DMS153 treated with DMSO at 0.1 percent for 48 hours (cell line): ENCODE measurements around the gene DMAP1.
"Not testable (repeated sequence)": the region's sequence is repeated elsewhere in the genome, so short reads cannot be mapped to it uniquely, and the experiment has no call there.

Experiments used
- DNase-seq: peaks from one replicate; lab custom pipeline; 2025; ENCODE audit not compliant: unreplicated experiment; lab: John Stamatoyannopoulos, UW

DMAP1 gene, protein sequence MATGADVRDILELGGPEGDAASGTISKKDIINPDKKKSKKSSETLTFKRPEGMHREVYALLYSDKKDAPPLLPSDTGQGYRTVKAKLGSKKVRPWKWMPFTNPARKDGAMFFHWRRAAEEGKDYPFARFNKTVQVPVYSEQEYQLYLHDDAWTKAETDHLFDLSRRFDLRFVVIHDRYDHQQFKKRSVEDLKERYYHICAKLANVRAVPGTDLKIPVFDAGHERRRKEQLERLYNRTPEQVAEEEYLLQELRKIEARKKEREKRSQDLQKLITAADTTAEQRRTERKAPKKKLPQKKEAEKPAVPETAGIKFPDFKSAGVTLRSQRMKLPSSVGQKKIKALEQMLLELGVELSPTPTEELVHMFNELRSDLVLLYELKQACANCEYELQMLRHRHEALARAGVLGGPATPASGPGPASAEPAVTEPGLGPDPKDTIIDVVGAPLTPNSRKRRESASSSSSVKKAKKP

GRCh38 chr1:44213222-44214112 is at the start of gene DMAP1:
Gene DMAP1, plus strand, starts transcription at chr1:44213471. Its CDS starts 283 bp downstream, at chr1:44213754.
- DNase-seq: peak; percentile 89

DNA sequence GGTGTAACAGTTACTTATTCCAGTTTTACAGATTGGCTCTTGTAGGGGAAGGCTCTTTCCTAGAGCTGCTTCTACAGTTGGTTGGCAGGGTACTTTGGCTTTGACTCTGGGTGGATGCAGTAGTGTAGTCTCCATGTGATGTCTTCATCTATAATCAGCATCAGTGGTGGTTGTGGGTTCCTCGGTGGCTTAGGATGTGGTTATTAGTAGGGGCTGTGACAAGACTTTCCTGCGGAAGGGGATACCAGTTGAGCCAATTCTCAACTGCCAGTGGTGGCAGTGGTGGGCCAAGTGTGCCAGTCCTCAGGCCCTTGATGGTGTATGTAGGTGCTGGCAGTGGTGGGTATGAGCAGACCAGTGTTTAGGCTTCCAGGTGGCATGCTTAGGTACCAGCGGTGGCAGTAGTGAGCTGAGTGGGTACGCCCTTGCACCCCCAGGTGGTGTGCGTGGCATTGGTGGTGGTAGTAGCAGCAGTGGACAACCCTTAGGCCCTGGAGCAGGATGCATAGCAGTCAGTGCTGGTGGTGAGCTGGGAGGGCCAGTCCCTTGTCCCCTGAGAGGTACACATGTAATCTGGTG is 44.7 kb upstream of the DMAP1 start:
- DNase-seq: no peak

GRCh38 chr1:44170281-44170823 is 42.9 kb upstream of the DMAP1 start:
- DNase-seq: no peak

- DNase-seq: no peak
These were observed 38.6 kb upstream of the DMAP1 start for GRCh38 chr1:44174630-44175029.

GRCh38 chr1:44200336-44200735 is 12.9 kb upstream of the DMAP1 start:
- no peak for DNase-seq

DNA sequence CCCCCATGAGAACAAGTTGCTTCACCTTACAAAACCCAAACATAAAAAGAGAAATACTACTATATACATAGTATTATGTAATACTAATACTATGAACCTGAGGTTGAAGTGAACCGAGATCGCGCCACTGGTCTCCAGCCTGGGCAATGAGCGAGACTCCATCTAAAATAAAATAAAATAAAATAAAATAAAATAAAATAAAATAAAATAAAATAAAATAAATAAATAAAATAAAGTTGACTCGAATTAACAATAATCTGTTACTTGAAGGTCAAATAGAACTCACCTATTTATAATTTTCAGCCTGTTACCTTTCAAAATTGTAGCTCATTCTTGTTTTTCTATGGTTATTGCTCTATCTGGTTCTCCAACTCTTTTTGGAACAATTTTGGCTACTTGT is 6.7 kb upstream of the DMAP1 start:
- not testable (repeated sequence) for DNase-seq

GRCh38 chr1:44208226-44208625 is 5.0 kb upstream of the DMAP1 start:
- no peak for DNase-seq

DNA sequence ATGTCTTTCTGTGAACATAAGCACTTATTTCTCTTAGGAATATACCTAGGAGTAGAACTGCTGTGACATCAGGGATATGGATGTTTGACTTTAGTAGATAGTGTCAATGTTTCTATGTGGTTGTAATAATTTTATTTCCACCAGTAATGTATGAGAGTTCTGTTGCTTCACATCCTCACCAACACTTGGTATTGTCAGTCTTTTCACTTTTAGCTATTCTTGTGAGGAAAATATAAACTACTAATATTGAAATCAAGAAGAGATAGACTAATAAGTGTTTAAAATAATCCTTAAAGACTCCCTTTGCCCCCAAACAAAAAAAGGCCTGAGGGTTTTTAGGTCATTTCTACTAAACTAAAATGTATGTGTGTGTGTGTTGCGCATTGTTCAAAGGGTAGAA is 2.7 kb upstream of the DMAP1 start:
- no peak for DNase-seq

DNA sequence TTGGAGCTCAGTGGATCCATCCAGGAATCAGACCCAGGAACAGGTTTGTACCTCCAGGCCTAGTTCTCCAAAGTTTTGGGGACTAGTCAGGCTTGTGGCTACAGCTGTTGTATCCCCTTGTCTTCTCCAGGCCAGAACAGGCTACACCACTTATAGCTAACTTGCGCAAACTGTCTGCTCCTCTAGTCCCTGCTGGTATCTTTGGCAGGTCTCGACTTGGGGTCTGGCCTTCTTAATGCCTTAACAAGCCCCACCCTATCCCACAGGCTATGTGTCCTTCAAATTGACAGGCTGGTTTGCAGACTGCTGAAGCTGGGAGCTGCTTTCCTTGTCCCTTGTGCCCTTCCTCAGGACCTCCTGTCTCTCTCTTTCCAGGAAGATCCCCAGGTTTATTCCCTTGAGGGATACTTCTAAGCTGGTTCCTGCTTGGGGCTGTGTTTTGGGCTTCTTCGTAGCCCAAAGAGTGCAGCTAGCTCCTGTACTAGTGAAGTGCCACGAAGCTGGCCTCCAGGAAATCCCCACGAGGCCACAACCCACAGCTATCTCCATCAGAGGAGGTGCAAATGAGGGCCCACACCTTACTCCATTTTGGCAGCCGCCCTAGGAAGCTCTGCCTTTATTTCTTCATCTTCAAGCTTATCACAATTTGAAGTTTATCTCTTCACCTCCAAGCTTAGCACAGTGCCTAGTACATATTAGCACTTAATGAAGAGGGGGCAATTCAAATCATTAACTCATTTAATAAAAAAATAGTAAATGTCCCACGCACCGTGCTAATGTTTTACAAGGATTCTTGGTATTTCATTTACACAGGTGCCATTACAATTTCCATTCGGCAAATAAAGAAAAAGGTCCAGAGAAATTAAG is 683 bp upstream of the DMAP1 start:
- DNase-seq: no peak

DNA sequence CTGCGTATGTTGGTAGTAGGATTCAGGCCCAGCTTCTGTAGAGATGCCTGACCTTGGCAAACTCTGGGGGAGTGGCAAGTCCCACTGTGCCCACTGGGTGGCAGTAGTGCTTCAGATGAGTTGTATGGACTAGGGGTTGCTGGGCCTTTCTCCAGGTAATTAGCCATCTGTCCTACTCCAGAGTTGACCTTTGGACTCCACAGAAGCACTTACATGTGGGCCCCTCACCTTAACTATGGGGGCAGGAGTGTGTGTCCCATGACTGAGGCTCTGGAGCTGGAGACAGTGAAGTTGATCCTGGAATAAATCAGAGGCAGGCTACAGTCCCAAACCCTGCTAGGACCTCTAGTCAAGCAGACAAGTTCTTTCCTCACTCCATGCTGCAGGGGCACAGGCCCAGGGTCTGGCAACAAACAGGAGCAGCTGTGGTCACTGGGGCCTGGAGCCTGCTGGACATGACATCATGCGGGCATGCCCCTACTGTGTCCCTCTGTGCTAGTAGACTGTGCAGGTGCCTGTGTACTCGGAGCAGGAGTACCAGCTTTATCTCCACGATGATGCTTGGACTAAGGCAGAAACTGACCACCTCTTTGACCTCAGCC is 4.6 kb downstream of the DMAP1 start:
- DNase-seq: peak; percentile 75

DNA sequence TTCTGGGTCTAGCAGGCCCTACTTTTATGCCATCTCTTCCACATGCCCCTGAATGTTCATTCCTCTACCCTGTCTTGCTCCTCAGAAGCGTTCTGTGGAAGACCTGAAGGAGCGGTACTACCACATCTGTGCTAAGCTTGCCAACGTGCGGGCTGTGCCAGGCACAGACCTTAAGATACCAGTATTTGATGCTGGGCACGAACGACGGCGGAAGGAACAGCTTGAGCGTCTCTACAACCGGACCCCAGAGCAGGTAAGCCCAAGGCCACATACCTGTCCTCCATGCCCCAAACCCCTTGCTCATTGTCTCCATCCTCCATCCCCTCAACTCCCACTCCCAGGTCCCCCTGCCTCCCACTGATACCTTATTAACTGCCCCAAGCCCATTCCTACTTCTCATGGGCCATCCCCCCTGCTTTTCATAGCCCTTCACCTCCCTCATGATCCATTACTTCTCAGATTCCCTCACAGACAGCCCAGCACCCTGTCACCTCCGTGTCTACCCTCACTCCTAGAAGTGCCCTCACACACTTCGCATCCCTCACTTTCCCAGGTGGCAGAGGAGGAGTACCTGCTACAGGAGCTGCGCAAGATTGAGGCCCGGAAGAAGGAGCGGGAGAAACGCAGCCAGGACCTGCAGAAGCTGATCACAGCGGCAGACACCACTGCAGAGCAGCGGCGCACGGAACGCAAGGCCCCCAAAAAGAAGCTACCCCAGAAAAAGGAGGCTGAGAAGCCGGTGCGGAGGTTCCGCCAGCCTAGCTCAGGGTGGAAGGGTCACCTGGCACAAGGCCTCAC is 5.4 kb downstream of the DMAP1 start:
- DNase-seq: no peak

- DNase-seq: no peak
These were observed 6.0 kb downstream of the DMAP1 start for GRCh38 chr1:44219301-44219626.

GRCh38 chr1:44220001-44220751 is 6.9 kb downstream of the DMAP1 start:
- DNase-seq: no peak

DNA sequence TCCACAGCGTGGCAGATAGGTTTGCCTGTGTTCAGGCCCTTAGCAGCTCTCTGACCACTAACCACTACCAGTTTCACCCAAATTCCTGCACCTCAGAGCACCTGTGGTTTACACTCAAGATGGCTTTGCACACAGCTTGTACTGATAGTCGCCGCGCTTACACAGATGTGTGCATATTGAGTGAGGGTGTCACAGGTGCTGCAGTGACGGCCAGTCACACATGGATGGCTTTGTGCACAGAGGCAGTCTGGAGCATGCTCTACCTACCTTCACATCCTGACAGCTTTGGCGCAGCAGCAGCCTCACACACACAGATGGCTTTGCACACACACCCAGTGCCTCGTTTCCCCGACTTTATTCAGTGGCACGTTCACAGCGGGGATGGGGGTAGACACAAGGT is 7.5 kb downstream of the DMAP1 start:
- no peak for DNase-seq

GRCh38 chr1:44221769-44222168 is 8.5 kb downstream of the DMAP1 start:
- no peak for DNase-seq

DNA sequence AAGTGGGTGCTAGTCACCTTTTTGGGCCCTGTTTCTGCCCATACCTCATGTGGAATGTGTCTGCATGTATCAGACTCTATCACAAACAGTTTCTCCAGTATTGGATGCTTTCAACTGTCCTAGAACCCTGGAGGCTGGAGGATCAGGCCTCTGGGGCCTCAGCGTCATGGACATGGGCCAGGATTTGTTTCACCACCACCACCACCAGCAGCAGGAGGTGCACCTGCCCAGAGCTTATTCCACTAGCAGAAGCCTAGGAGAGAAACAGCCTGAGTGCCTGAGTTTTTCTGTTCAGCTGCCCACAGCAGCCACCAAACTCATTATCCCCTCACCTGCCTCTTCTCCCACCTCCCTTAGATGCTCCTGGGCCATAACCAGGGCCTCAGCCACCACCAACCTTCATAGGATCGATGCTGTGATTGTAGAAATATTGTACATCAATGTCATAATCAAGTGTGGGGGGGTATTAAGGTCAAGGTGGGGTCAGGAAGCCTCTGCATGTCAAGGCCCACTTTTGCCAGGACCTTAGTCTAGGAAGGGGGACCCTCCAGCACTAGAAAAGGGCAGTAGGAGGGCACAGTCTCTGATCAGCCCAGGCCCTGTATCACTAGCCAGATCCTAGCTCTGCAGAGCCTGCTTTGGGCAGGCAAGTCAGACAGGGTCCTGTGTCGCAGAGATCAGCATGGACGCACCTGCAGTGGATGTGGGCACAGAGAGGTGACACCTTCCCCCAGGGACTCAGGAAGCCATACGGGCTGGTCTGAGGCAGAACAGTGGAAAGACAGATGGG is 9.3 kb downstream of the DMAP1 start:
- no peak for DNase-seq

- no peak for DNase-seq
These were observed 9.9 kb downstream of the DMAP1 start for GRCh38 chr1:44223187-44223610.

DNA sequence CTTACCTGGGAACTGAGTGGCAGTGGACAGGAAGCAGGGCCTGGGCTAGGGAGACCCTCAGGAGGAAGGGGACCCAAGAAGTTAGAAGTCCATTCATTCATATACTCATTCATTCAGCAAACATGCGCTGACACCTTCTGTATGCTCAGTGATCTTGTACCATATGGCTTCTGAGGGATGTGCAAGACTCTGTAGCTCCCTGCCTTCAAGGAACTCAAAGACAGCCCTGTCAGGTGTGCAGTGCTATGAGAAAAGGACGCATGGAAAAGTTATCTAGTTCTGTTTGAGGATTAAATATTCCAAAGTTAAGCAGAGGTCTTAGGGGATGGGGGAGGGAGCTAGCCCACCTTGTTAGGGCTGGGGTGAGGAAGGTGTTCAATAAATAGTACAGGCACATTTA is 12.5 kb downstream of the DMAP1 start:
- no peak for DNase-seq
